ENCODE results near the gene FAT4. TPM values are rescaled to one million over a fixed set of nuclear protein-coding genes. Genes with fewer than 3 reads are reported as not detected.
A peak's percentile ranks its signal among the peaks of the same experiment; 100 is the strongest.

Gene FAT4
- total RNA-seq, 6 donors from 2014 or later, result 11.3 to 26.9 (median 16.1) TPM

GRCh38 chr4:125358453-125358852 lies 43.7 kb downstream of the FAT4 start:
- ATAC-seq (ENCODE audit: low FRiP score in 2 of 2), result no peak
- DNase-seq, result no peak
- H3K4me3 ChIP-seq, result no peak overlapping the region
- 94 to 96% methylated on average over 6 of the region's 6 CpGs for WGBS, 2 donors
- TF ChIP-seq POLR2A (IDR thresholded peaks at IDR 0.05), result no peak
- no peak for TF ChIP-seq POLR2AphosphoS5 (IDR thresholded peaks at IDR 0.05)
- no peak for TF ChIP-seq EP300 (IDR thresholded peaks at IDR 0.05)
- no peak for TF ChIP-seq CTCF (IDR thresholded peaks at IDR 0.05)
- H3K9me3 ChIP-seq, result no peaks in the 10 kb centered on the region
- no peaks in the 10 kb centered on the region for H3K36me3 ChIP-seq
- no peaks in the 10 kb centered on the region for H3K4me1 ChIP-seq
- no peak overlapping the region for H3K27ac ChIP-seq
- H3K27me3 ChIP-seq, result no peaks in the 10 kb centered on the region

GRCh38 chr4:125359363-125359762 lies 44.6 kb downstream of the FAT4 start:
- 90 to 93% methylated on average over 3 of the region's 3 CpGs for WGBS, 2 donors
- no peak for DNase-seq

DNA sequence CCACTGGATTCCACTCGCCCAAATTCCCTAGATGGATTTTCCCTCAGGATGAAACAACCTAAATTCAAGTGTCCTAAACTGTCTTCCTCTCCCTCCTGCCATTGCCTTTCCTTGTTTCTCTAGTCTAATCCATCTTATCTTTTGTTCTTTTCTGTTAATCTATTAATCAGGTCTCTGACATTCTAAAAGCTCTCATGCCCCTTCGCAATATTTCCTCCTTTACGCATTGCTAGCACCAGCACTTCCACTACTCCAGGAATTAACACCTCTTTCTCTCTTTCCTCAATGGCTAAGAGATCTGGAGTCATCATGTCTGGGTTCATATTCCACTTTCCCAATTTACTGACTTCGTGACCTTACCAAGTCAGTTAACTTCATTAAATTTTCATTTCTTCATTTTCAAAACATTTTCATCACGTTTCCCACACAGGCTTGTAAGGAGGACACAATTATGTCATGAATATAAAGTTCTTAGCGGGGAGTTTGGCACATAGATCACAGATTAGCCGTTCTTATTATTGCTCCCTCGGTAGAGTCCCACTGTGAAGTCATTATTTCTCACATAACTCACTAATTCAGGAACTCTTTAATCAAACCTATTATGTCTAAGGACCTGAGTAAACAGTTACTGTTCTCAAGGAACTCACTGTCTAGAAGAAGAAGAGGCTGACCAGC lies 45.3 kb downstream of the FAT4 start:
- no peaks in the 10 kb centered on the region for H3K36me3 ChIP-seq
- no peak overlapping the region for H3K4me3 ChIP-seq
- no peaks in the 10 kb centered on the region for H3K4me1 ChIP-seq
- ATAC-seq (ENCODE audit: low FRiP score in 2 of 2) (peak in 1 of 2 donors; percentile 53), DNase-seq (no peak)
- WGBS, 2 donors, result 73 to 77% methylated on average over 8 of the region's 8 CpGs
- no peak for TF ChIP-seq POLR2AphosphoS5 (IDR thresholded peaks at IDR 0.05)
- no peak for TF ChIP-seq POLR2A (IDR thresholded peaks at IDR 0.05)
- no peak for TF ChIP-seq EP300 (IDR thresholded peaks at IDR 0.05)
- TF ChIP-seq CTCF (IDR thresholded peaks at IDR 0.05), result no peak
- no peaks in the 10 kb centered on the region for H3K27me3 ChIP-seq
- no peak overlapping the region for H3K27ac ChIP-seq
- no peaks in the 10 kb centered on the region for H3K9me3 ChIP-seq

More at GRCh38 chr4:125359363-125359762, 44.6 kb downstream of the FAT4 start:
- TF ChIP-seq CTCF (IDR thresholded peaks at IDR 0.05) (no peak), POLR2A (IDR thresholded peaks at IDR 0.05) (no peak), POLR2AphosphoS5 (IDR thresholded peaks at IDR 0.05) (no peak), EP300 (IDR thresholded peaks at IDR 0.05) (no peak)
- Histone ChIP-seq H3K36me3 (no peaks in the 10 kb centered on the region), H3K4me1 (no peaks in the 10 kb centered on the region), H3K27ac (no peak overlapping the region), H3K27me3 (no peaks in the 10 kb centered on the region), H3K9me3 (no peaks in the 10 kb centered on the region), H3K4me3 (no peak overlapping the region)
- no peak for ATAC-seq (ENCODE audit: low FRiP score in 2 of 2)

- Histone ChIP-seq H3K4me1 (no peaks in the 10 kb centered on the region), H3K9me3 (no peaks in the 10 kb centered on the region), H3K27ac (no peak overlapping the region), H3K36me3 (no peaks in the 10 kb centered on the region), H3K27me3 (no peaks in the 10 kb centered on the region), H3K4me3 (no peak overlapping the region)
- no peak for ATAC-seq (ENCODE audit: low FRiP score in 2 of 2)
- DNase-seq, result no peak
- TF ChIP-seq CTCF (IDR thresholded peaks at IDR 0.05) (no peak), POLR2AphosphoS5 (IDR thresholded peaks at IDR 0.05) (no peak), EP300 (IDR thresholded peaks at IDR 0.05) (no peak), POLR2A (IDR thresholded peaks at IDR 0.05) (no peak)
Observed at GRCh38 chr4:125360727-125361126, 46.0 kb downstream of the FAT4 start.

Small RNA genes within 50 kb of the gene (small RNA-seq; reads per million reads assigned to genes)
- 0 reads per million in 4 donors for gene RF00019
